Neural crest cell (in vitro differentiated cells): ENCODE data around the gene MRS2. TPM values are rescaled to one million over a fixed set of nuclear protein-coding genes. Genes with fewer than 3 reads are reported as not detected.
A peak's percentile ranks its signal among the peaks of the same experiment; 100 is the strongest.

Source experiments
- DNase-seq: peaks from one replicate; pipeline ENCODE4 v3.0.0; 2021; ENCODE audit warnings: low read depth, mixed read lengths, low spot score
- H3K27ac Mint-ChIP-seq: one replicate; pipeline ENCODE4 v1.8.0; 2021; ENCODE audit warnings: mild to moderate bottlenecking, mixed read lengths; ENCODE audit not compliant: unreplicated experiment
- H3K27me3 Mint-ChIP-seq: 2 replicates; pipeline ENCODE4 v1.8.0; 2021; ENCODE audit warnings: low read depth, mild to moderate bottlenecking, mixed read lengths
- H3K36me3 Mint-ChIP-seq: 2 replicates; pipeline ENCODE4 v1.8.0; 2021; ENCODE audit warnings: low read depth, mild to moderate bottlenecking, mixed read lengths
- H3K4me1 Mint-ChIP-seq: 2 replicates; pipeline ENCODE4 v1.8.0; 2021; ENCODE audit warnings: mixed read lengths
- H3K4me3 Mint-ChIP-seq: one replicate; pipeline ENCODE4 v1.8.0; 2021; ENCODE audit warnings: mild to moderate bottlenecking, mixed read lengths
- H3K9me3 Mint-ChIP-seq: 2 replicates; pipeline ENCODE4 v1.8.0; 2021; ENCODE audit warnings: mixed read lengths
- CTCF ChIP-seq: fragments of 200-600 bp; sonication (generic); conservative IDR thresholded peaks from 2 replicates; pipeline ENCODE4 v1.5.0; 2021; ENCODE audit warnings: antibody characterized with exemption, mild to moderate bottlenecking
- total RNA-seq: library from RNA; stranded (reverse); gene quantifications from 2 replicates; pipeline ENCODE4 v1.2.1, GENCODE V29; 2021

Gene MRS2
- total RNA-seq, 1 donor from 2014 or later, result 38.4 TPM

GRCh38 chr6:24455061-24455460 lies 52.3 kb downstream of the MRS2 start:
- TF ChIP-seq CTCF, result no peak
- Mint-ChIP-seq H3K27me3 (no peaks in the 10 kb centered on the region), H3K9me3 (no peaks in the 10 kb centered on the region), H3K4me1 (peaks cover 7% of the 10 kb centered on the region), H3K4me3 (no peak overlapping the region), H3K36me3 (peaks cover 2% of the 10 kb centered on the region), H3K27ac (no peak overlapping the region)
- no peak for DNase-seq

- H3K4me3 Mint-ChIP-seq, result no peak overlapping the region
- no peaks in the 10 kb centered on the region for H3K9me3 Mint-ChIP-seq
- TF ChIP-seq CTCF, result no peak
- no peak overlapping the region for H3K27ac Mint-ChIP-seq
- peaks cover 5% of the 10 kb centered on the region for H3K36me3 Mint-ChIP-seq
- no peak for DNase-seq
- no peaks in the 10 kb centered on the region for H3K4me1 Mint-ChIP-seq
- H3K27me3 Mint-ChIP-seq, result no peaks in the 10 kb centered on the region
These were observed 55.4 kb downstream of the MRS2 start for GRCh38 chr6:24458134-24458533.

GRCh38 chr6:24458941-24459340 lies 56.2 kb downstream of the MRS2 start:
- DNase-seq, result no peak

GRCh38 chr6:24460966-24461365 lies 58.2 kb downstream of the MRS2 start:
- no peaks in the 10 kb centered on the region for H3K9me3 Mint-ChIP-seq
- peaks cover 5% of the 10 kb centered on the region for H3K36me3 Mint-ChIP-seq
- no peak overlapping the region for H3K4me3 Mint-ChIP-seq
- H3K4me1 Mint-ChIP-seq, result no peaks in the 10 kb centered on the region
- DNase-seq, result no peak
- no peak for TF ChIP-seq CTCF
- H3K27me3 Mint-ChIP-seq, result no peaks in the 10 kb centered on the region
- no peak overlapping the region for H3K27ac Mint-ChIP-seq

More at GRCh38 chr6:24458941-24459340, 56.2 kb downstream of the MRS2 start:
- H3K4me1 Mint-ChIP-seq, result no peaks in the 10 kb centered on the region
- peaks cover 5% of the 10 kb centered on the region for H3K36me3 Mint-ChIP-seq
- H3K4me3 Mint-ChIP-seq, result no peak overlapping the region
- H3K27me3 Mint-ChIP-seq, result no peaks in the 10 kb centered on the region
- peak overlapping the region; percentile 16 for H3K27ac Mint-ChIP-seq
- no peaks in the 10 kb centered on the region for H3K9me3 Mint-ChIP-seq
- TF ChIP-seq CTCF, result no peak

- Mint-ChIP-seq H3K27ac (no peak overlapping the region), H3K9me3 (no peaks in the 10 kb centered on the region), H3K36me3 (peaks cover 3% of the 10 kb centered on the region), H3K4me1 (no peaks in the 10 kb centered on the region), H3K4me3 (no peak overlapping the region), H3K27me3 (no peaks in the 10 kb centered on the region)
- DNase-seq, result no peak
- no peak for TF ChIP-seq CTCF
These were observed 61.7 kb downstream of the MRS2 start for GRCh38 chr6:24464253-24465038.
